HG03196 (cell line): Measurements from ENCODE around the gene ARID3A.

Experiments used
- ATAC-seq: cut with Tn5 transposase; IDR thresholded peaks from one replicate; pipeline ENCODE4 v1.9.1; 2021; ENCODE audit not compliant: unreplicated experiment

ARID3A gene

DNA sequence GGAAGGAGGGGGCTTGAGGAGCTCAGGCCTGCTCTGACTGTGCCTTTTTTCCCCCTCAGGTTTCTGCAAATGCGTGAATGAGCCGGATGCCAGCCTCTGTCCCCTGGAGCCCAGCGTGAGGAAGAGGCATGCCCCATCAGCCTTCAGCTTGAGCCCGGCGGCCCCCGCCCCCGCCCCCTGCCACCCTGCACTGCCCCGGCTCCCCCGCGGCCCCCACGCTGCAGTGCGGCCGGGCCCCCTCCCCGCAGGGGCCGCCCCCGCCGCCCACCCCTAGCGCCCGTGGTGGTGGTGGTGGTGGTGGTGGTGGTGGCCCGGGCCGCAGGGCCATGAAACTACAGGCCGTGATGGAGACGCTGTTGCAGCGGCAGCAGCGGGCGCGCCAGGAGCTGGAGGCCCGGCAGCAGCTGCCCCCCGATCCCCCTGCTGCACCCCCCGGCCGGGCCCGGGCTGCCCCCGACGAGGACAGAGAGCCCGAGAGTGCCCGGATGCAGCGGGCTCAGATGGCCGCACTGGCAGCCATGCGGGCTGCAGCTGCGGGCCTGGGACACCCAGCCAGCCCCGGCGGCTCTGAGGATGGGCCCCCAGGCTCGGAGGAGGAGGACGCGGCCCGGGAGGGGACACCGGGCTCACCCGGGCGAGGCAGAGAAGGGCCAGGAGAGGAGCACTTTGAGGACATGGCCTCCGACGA, 3.5 kb downstream of the ARID3A start:
- ATAC-seq = no peak

DNA sequence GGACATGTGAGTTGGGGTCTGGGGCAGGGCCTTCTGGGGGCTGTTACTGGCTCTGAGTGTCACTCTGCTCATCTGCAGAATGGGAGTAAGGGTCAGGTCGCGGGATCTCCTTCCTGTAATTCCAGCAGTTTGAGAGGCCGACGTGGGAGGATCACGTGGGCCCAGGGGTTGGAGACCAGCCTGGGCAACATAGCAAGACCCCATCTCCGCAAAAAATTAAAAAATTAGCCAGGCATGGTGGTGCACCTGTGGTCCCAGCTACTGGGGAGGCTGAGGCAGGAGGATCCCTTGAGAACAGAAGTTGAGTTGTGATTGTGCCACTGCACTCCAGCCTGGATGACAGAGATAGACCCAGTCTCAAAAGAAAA, 4.0 kb downstream of the ARID3A start:
- ATAC-seq = no peak

DNA sequence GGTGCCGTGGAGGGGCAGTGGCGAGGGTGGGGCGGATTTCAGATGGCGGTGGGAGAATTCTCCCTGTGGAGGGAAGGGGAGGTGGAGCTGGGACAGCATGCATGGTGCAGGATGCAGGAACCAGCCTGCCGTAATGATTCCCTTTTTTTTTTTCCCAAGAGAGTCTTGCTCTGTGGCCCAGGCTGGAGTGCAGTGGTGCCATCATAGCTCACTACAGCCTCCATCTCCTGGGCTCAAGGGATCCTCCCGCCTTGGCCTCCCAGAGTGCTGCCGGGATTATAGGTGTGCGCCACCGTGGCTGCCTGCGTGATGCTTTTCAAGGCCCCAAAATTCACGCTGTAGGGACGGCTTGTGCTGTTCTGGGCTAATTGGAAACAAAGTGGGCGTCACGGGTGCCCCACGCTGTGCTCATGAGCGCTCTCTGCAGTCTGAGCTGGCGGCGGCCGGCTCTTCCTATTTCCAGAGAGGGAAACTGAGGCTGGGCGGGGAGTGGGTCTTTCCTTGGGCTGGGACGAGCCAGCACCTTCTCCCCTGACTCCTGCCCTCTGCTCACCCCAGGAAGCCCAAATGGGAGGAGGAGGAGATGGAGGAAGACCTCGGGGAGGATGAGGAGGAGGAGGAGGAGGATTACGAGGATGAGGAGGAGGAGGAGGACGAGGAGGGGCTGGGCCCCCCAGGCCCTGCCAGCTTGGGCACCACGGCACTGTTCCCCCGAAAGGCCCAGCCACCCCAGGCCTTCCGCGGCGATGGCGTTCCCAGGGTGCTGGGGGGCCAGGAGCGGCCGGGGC, 6.2 kb downstream of the ARID3A start:
- no peak for ATAC-seq

DNA sequence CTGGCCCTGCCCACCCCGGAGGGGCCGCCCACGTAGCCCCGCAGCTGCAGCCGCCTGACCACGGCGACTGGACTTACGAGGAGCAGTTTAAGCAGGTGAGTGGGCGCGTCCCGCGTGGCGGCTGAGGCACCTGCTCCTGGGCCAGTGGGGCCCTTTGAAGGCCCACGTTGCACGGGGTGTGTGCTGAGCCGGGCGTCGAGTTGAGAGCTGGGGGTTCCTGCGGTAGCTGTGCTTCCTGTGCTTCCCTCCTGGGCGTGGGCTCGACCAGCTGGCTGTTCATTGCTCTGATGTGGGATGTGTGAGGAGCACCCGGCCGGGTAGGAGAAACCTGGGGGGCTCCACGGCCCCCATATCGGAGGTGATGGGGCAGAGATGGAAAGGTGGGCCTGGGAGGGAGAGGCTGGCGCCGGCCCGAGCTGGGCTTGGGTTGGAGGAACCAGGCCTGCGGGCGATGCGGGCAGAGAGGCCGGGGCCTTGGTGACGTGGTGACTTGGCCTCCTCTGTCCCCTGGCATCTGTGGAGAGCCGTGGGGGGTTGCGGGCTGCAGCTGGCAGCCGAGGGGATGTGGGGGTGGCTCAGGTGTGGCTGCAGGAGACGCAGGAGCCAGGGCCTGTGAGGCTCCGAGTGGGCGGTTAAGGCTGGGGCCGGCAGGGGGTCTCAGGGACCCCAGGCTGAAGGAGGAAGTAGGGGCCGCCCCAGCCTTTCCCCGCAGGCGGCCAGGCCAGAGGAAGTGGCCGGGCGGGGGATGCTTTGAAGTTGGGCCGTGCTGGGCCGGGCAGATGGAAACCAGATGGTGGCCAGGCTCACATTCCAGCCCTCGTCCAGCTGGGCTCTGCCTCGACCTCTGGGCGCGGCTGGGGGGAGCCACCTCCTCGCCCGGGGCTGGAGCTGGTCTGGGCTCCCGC, 7.1 kb downstream of the ARID3A start:
- ATAC-seq = no peak

DNA sequence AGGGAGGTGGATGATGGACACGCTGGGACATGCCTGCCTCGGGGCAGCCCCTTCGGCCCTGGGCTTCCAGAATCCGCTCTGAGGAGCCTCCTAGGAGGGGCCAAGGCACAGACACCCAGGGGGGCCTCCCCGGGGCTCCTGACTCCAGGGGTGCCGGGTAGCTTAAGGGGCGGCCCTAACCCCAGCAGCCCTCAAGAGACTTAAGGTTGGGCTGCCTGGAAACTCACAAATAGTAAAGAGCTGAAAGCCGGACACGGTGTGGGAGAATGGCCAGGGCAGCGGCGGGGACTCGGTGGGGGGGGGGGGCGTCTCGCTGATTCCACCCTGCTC, 7.7 kb downstream of the ARID3A start:
- no peak for ATAC-seq

DNA sequence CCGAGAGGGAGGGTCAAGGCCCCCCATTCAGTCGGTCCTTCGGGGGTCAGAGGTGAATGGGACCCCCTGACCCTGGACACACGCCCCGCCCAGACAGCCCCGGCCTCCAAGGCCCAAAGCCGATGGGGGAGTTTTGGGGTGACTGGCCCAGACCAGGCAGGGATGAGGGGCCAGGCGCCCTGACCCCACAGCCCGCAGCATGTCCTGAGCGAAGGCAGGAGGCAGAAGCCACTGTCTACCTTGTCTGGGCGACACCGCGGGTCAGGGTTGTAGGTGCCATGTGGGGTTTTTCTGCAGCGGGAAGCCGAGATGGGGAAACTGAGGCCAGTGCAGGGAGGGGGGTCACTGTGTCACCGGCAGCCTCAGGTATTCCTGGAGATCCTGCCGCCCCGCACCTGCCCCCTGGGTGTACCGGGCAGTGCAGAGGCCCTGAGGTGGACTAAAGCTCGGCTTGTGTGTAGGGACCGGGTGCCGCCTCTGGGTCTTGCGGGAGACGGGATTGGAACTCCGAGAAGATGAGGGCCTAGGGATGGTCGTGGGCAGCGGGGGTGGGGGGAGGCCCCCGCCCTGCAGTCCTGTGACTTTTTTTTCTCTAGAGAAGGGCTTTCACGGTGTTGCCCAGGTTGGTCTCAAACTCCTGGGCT, 8.5 kb downstream of the ARID3A start:
- ATAC-seq = no peak

DNA sequence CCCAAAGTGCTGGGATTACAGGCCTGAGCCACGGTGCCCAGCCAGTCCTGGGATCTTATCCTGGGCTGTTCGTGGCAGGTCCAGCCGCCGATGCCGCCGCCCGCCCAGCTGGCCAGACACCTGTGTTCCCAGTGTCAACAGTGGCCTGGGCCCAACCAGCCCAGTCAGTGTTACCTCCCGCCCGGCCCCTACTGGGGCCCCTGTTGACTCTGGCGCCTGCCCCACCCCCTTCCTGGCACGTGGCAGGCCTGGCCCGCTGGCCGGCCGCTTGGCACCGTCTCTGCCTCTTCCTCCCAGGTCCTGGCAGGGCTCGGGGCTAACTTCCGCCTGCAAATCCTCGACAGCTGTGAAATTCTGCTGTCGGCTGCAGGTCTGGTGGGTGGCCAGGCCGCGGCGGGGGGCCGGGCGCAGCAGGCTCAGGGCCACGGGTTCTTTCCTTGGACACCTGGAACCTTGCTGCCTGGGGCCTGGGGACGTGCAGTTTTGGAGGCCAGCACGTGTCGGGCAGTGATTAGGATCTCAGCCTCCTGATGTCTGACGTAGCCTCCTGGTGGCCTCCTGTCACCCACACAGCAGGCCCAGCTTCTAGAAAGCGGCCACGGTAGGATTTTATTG, 9.1 kb downstream of the ARID3A start:
- no peak for ATAC-seq

DNA sequence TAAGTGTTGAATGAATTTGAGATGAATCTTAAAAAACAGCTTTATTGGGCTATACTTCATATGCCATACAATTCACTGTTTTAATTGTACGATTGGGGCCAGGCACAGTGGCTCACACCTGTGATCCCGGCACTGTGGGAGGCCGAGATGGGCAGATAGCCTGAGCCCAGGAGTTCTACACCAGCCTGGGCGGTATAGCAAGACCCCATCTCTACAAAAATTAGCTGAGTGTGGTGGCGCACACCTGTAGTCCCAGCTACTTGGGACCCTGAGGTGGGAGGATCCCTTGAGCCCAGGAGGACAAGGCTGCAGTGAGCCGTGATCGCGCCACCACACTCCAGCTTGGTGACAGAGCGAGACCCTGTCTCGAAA, 10.3 kb downstream of the ARID3A start:
- ATAC-seq = no peak

DNA sequence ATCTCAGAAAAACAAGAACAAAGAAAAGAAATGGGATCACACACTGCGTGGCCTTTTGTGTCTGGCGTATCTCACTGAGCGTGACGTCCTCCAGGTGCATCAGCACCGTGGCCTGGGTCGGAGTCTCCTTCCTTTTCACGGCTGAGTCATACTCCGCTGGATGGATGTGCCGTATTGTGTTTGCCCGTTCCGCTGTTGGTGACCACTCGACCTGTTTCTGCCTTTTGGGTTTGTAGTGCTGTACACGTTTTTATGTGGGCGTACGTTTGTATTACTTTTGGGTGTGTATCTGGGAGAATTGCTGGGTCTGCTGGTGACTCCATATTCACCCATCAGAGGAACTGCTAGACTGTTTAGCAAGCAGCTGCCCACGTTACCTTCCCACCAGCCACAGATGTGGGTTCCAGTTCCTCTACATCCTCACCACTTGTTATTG, 11.4 kb downstream of the ARID3A start:
- no peak for ATAC-seq

DNA sequence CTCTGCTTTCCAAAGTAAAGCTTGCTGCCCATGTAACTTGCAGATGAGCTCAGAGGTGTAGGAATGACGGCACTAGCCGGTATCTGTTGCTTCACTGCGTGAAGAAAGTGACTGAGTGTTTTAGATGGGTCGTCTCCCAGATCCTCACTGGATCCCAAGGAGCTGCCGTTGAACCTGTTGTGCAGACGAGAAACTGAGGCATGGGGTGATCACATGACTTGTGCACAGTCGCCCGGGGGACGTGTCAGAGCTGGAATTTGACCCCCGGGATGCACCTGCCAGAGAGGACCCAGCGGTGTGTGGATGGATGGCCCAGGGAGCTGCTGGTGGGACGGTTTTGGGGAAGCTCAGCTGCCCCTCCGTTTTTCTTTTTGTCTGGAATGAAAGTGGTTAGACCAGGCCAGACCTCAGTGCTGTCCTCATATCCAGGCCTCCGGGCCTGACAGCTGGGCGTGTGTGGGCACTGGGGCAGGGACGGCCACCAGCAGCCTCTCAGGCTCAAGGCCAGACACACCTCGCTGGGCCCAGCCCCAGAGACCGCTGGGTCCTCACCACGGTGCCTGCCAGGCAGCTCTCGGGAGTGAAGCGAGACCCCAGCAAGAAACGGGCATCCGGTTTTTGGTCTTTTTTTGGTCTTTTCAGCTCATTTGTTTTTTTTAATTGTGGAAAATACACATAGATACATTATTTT, 12.5 kb downstream of the ARID3A start:
- ATAC-seq = no peak

DNA sequence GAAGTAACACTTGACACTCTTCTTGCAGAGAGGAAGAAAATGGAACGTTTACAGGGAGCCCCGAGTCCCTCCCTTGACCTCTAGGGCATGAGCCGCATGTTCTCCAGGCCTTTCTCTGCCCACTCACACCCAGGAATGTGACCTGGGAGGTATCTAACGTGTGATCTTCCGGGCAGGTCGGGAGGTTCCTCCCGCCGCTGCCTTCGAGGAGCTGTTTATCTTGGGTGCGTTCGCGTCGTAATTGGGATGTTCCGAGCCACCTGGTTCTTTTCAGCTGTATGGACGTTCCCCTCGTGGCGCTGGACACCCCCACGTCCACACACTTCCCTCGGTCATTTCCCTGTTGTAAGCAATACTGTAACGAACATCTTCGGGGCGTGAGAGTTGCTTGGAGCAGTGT, 13.6 kb downstream of the ARID3A start:
- no peak for ATAC-seq

DNA sequence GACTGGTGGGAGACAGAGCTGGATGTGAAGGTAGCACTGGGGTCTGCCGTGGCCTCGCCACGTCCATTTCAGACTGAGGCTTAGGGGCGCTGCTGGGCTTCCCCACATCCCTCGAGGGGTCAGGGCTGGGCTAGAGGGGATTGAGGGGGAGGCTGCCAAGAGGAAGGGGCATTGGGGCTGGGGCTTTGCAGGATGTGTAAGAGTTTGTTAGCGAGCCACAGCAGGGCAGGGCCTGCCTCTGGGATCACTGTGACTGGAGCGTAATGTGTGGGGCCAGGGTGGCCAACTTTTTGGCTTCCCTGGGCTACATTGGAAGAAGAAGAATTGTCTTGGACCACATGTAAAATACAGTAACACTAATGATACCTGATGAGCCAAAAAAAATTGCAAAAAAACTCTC, 14.1 kb downstream of the ARID3A start:
- ATAC-seq = no peak

DNA sequence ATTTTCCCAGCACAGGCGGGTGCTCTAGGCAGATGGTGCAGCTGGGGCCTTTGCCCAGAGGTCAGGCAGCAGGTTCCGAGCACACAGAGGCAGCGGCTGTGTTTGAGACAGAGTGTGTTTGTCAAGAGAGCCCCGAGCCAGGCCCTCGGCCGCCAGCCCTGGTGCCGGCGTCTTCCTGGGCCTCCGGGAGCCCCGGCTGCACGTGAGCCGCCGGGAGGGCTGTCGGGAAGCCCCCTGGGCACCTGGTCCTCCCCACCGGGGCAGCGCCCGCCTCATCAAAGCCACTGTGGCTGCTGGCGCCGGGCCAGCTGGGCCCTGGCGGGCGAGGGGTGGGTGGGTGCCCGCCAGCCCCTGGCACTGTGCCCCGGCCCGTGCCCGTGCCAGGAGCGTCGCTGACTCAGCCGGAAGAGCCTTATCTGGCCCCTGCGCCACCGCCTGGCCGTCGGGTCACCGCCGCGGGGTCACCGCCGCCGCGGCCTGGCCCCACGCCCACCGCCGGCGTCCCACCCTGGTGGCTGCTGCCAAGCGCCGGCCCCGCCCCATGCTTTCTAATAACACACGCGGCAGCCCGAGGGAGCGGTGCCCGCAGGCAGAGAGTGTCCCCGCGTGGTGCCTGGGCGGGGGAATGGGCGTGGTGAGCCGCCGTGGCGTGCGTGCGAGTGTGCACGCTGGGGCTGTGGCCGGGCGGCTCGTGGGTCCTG, 14.9 kb downstream of the ARID3A start:
- peak; percentile 38 for ATAC-seq

DNA sequence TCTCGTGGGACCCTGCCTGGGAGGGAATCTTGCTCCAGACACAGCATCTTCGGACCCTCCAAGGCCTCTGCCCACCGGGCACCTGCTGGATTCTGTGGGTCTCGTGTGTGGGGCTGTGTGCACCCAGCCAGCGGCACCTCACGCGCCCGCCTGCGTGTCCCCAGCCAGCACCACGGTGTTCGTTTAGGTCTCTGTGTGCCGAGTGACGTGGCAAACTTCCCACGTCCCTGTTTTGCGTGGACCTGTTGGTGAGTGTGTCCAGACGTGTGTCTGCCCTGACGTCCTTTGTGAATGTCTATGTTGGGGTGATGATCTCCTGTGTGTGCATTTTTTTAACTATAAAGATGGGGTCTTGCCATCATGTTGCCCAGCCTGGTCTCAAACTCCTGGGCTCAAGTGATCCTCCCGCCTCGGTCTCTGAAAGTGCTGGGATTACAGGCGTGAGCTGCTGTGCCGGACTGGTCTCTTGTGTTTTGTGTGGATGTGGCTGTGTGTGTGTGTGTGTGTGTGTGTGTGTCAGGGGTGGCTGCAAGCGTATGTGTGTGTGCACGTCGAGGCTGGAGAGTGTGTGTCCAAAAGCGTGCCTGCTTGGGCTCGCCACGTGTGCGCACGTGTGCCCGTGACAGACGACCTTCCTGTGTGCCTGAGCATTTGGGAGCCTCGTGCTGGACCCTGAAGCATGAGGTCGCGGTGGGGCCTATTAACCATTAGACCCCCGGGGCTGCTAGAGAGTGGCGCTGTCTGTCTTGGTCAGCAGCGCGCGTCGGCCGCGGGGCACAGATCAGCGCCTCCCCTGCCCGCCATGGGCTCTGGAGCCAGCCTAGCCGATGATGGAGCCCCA, 15.7 kb downstream of the ARID3A start:
- peak; percentile 13 for ATAC-seq

DNA sequence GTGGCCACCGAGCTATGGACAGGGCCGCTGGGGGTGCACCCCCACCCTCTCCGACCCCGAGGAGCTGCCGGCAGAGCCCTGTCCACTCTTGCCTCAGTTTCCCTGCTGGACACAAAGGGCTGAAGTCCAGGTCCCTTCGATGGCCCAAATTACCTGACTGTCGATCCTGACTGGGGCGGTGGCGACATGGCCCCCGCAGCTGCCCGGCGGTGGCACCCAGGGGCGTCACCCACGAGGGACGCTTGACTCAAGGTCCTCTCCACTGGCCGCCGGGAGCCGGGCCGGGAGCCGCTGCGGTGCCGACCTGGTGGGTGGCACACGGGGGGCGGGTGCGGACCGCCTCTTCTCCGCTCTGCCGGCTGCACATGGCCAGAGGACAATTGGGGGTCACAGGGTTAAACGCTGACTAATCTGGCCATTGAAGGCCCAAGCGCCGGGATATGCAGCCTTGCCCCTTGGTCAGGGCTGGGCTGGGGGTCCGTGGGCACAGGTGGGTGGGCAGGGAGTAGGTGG, 16.4 kb downstream of the ARID3A start:
- ATAC-seq = no peak

DNA sequence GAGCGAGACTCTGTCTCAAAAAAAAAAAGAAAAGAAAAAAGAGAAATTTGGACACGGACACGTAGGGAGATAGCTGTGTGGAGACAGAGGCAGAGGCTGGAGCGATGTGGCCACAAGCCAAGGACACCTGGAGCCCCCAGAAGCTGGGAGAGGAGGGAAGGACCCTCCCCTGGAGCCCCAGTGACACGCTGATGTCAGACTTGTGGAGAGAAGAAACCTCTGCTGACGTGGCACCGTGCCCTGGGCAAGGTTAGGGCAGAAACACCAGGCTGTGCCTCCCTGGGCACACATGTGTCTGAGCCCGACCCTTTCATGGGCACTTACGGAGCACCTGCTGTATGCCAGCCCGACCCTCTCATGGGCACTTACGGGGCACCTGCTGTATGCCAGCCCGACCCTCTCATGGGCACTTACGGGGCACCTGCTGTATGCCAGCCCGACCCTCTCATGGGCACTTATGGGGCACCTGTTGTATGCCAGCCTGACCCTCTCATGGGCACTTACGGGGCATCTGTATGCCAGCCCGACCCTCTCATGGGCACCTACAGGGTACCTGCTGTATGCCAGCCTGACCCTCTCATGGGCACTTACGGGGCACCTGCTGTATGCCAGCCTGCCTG, 17.8 kb downstream of the ARID3A start:
- no peak for ATAC-seq

DNA sequence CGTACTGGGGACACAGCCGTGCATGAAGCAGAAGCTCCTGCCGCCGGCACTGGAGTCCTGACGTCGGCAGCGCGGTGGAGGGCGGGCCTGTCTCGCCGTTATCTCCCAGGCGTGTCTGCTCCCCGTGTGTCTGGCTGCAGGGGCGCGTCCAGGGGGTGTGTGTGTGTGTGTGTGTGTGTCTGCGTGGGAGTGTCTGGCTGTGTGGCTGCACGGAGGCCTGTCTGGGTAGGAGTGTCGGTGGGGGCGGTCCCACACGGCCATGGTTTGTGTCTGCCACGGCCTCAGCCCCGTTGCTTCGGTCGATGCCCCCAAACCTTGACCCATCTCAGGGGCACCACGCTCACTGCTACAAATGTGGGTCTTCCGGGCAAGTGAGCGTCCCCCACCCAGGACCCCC, 18.3 kb downstream of the ARID3A start:
- ATAC-seq = no peak

DNA sequence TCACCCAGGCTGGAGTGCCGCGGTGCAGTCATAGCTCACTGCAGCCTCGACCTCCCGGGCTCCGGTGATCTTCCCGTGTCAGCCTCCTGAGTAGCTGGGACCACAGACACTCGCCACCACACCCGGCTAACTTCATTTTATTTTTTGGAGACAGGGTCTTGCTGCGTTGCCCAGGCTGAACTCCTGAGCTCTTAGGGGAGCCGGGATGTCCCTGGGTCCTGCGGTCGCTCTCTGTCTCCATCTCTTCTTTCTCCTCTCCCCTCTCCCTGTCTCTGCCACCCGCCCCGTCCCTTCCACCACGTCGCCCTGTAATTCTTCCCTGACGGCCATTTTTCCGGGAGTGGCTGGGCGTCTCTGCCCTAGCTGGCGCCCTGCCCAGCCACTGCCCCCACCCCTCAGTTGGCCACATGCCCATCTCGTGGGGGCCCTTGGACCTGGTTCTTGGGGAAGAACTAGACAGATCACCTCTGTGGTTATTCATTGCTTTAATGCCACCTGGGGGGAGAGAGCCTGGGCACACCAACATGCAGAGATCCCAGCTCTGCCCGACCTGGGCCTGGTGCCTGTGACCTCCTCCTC, 18.9 kb downstream of the ARID3A start:
- no peak for ATAC-seq
